HG02970 (cell line): ENCODE results near the gene YTHDF2.
"Not testable (repeated sequence)": the region's sequence is repeated elsewhere in the genome, so short reads cannot be mapped to it uniquely, and the experiment has no call there.

Experiments
- ATAC-seq: cut with Tn5 transposase; IDR thresholded peaks from one replicate; pipeline ENCODE4 v1.9.1; 2021; ENCODE audit warnings: mild to moderate bottlenecking, moderate library complexity, moderate number of reproducible peaks; ENCODE audit not compliant: unreplicated experiment, low FRiP score

Gene YTHDF2

GRCh38 chr1:28736450-28737306, at the start of gene YTHDF2:
Gene YTHDF2 (plus strand): TSS chr1:28736940. CDS start chr1:28737121, 181 bp downstream.
- peak; percentile 96 for ATAC-seq

DNA sequence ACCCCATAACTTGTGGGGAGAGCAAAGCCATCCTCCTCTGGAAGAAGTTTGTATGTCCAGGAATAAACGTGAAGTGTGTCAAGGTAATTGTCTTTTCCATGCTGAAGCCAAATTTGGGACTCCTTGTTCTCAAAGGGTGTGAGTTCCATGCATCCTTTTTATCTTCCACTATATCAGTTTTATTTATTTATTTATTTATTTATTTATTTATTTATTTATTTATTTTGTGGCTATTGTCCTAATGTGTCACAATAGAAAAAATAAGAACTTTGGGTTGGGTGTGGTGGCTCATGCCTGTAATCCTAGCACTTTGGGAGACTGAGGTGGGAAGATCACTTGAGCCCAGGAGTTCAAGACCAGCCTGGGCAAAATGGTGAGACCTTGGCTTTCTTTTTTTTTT, 45.1 kb upstream of the YTHDF2 start:
- not testable (repeated sequence) for ATAC-seq

DNA sequence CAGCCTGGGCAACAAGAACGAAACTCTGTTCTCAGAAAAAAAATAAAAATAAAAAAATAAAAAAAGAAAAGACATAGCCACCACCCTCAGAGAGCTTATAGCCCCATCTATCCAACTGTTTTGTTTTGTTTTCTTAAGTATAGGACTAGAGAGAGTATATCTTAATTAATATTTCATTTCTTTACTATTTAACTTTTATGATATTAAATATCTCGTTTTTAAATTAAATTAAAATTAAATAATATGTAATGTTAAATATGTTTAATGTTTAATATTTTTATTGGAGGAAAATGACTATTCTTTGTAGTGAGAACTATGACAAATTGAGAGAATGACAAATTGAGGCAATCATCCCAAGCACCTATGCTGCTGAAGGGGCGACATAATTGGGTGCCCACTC, 33.1 kb upstream of the YTHDF2 start:
- no peak for ATAC-seq

- no peak for ATAC-seq
Measured at GRCh38 chr1:28716336-28716735, 20.4 kb upstream of the YTHDF2 start.

DNA sequence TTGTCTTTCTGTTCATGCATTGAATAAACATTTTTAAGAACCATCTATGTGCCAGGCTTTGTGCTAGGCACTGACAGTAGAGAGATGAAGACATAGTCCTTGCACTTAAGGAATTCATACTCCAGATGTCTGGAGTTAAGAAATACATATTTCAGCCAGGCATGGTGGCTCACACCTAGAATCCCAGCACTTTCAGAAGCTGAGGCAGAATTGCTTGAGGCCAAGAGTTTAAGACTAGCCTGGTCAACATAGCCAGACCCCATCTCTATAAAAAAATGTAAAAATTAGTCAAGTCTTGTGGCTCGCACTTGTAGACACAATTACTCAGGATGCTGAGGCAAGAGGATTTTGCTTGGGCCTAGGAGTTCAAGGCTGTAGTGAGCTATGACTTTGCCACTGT, 18.6 kb upstream of the YTHDF2 start:
- ATAC-seq = no peak

DNA sequence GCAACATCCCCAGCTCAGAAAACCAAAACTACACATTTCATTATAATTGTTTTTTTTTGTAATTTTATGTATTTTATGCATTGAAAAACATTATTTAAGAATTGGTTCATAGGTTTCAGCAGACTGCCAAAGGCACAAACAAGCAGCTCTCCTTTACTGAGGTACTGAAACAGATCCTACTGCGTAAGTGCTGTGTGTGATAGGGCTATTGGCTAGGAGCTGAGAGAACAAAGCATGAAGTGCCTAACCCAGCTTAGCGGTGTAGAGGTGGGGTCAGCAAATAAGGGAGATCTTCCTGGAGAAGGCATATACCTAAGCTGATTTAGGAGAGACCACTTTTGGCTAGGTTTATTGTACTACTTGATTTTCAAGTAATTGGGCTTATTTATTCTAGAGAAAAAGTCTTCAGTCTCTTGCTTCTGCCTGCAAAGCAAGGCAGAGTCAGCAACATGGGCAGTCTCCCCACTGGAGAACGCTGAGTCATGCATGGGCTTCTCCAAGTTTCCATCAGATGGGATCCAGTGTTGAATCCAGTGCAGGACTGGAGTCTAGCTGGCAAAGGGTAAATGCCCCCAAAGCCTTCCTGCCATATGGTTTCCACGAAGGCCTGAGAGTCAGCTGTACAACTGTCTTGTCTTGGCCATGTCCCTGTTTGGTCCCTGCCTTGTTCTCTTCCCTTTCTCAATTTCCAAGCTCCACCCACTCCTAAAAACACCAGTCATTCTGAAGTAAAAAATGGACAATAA, 18.0 kb upstream of the YTHDF2 start:
- ATAC-seq = no peak

DNA sequence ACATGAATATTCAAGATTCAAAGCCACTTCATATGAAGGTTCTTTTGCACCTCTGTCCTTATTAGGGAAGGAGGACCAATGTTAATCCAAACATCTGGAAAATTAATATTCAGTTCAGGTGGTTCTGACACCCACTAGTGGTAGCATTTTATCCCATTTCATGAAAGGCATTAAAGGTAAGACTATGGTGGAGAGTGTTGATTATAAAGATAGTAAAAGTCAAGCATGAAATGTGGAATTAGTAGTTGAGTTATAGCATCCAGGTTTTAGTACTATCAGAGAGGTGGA, 17.5 kb upstream of the YTHDF2 start:
- no peak for ATAC-seq

DNA sequence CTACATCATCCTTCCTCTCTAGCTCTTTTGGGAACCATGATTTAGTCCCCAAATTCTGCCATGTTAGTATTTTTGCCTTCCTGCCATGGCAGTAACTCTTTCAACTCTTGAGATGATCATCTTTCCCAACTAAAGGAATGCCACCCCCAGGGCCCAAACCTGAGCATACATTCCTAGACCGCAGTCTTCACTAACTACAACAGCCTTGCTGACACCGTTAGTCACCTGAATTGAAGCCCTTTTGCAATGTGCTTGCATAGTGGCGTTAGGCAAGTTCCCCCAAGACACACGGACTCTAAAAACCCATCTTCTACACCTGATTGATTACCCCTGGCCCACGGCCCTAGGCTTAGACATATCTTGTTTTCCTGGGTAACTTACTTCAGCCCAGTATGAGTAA, 16.4 kb upstream of the YTHDF2 start:
- ATAC-seq = no peak

DNA sequence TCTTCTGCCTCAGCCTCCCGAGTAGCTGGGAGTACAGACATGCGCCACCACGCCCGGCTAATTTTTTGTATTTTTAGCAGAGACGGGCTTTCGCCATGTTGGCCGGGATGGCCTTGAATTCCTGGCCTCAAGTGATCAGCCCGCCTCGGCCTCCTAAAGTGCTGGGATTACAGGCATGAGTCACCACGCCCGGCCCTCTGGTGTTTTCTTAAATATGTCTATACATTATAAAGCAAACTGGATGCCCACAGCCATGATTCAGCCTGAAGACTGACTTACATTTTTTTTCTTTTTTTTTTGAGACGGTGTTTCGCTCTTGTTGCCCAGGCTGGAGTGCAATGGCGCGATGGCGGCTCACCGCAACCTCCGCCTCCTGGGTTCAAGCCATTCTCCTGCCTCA, 14.8 kb upstream of the YTHDF2 start:
- ATAC-seq = not testable (repeated sequence)

GRCh38 chr1:28725365-28725764, 11.4 kb upstream of the YTHDF2 start:
- not testable (repeated sequence) for ATAC-seq

- ATAC-seq = no peak
Measured at GRCh38 chr1:28735961-28736449, 735 bp upstream of the YTHDF2 start.

DNA sequence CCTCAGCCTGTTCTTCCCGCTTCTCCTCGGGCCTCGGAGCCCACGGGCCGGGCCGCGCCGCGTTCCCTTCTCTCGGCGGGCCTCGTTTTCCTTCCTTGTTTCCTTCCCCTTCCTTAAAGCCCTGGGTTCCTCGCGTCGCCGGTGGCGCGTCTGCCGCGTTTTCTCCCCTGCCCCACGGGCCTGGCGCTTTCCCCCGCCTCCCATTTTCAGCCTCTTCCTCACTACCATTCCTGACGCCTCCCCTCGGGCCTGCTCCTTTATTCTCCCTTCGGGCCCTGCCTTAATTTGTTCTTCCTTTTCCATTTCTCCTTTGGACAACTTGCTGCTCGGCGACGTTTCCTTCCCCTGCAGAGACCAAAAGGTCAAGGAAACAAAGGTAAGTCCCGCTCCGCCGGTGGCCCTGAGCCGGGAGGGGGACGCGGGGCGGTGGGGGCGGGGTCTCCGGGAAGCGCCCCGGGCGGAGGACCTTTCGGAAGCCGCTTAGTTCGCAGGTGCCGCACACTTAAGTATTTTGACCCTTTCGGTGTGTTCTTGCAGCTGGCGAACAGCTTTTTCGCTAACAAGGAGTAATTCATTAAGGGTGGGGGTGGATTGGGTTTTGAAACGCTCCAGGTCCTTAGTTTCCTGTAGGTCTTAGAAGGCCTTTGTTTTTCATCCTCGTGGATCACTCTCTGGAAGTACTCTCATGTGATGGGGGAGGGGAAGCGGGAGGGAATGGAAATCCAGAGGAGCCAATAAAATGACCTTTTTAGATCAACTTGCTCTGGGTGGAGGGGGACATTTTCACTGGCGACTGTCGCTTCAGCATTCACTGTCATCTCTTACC, 780 bp downstream of the YTHDF2 start:
- ATAC-seq = peak; percentile 4

- ATAC-seq = no peak
Measured at GRCh38 chr1:28740118-28740517, 3.4 kb downstream of the YTHDF2 start.

GRCh38 chr1:28744184-28744583, 7.4 kb downstream of the YTHDF2 start:
- ATAC-seq = no peak

DNA sequence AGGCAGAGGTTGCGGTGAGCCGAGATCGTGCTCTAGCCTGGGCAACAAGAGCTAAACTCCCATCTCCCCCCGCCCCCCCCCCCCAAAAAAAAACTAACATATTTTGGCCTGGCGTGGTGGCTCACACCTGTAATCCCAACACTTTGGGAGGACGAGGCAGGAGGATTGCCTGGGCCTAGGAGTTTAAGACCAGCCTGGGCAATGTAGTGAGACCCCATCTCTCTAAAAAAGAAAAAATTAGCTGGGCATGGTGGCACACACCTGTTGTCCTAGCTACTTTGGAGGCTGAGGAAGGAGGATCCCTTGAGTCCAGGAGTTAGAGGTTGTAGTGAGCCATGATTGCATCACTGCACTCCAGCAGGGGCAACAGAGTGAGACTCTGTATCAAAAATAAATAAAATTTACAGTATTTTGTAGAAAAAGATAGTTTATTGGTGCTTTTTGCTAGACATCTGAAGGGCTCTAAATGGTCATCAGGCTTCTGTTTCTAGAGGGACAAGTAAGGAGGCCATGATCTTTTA, 9.0 kb downstream of the YTHDF2 start:
- ATAC-seq = no peak

GRCh38 chr1:28750330-28750729, 13.6 kb downstream of the YTHDF2 start:
- no peak for ATAC-seq

GRCh38 chr1:28750771-28751294, 14.1 kb downstream of the YTHDF2 start:
- ATAC-seq = not testable (repeated sequence)

GRCh38 chr1:28751315-28752060, 14.7 kb downstream of the YTHDF2 start:
- no peak for ATAC-seq

GRCh38 chr1:28755701-28756100, 19.0 kb downstream of the YTHDF2 start:
- ATAC-seq = no peak

DNA sequence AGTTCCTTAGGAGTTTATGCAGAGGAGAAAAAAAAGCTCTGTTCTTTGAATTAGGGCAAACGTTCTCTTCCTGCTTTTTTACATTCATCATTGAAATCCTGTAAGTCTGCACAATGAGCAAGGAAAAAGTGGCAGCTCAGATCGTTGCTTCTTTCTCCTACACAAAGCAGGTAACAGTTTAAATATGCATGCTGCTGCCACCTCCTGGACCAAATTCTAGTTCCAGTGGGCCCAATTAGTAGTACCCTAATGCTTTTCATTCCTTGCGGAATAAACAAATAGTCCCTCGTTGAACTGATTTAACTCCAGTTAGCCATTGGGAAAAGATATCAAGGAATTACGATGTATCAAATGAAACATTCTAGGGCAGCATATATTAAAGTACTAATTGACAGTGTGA, 20.1 kb downstream of the YTHDF2 start:
- ATAC-seq = no peak
